GM12865 (cell line): ENCODE data around the gene CEP89.
"Not testable (repeated sequence)": the region's sequence is repeated elsewhere in the genome, so short reads cannot be mapped to it uniquely, and the experiment has no call there.

Experiments used
- DNase-seq: peaks from one replicate; pipeline ENCODE4 v3.0.0; 2010; ENCODE audit warnings: low read depth
- H3K4me3 ChIP-seq: 2 replicates; pipeline ENCODE4 v1.5.1; 2011; ENCODE audit warnings: mild to moderate bottlenecking, low read depth, low read length, control low read depth
- CTCF ChIP-seq: IDR thresholded peaks from 2 replicates; pipeline ENCODE4 v1.5.1; 2011; ENCODE audit warnings: low read length, control low read depth, low read depth, inconsistent platforms; ENCODE audit not compliant: insufficient read depth; ENCODE audit errors: missing control alignments

Gene CEP89

GRCh38 chr19:32971715-32972540 lies at the start of gene CEP89, which contains the start of gene FAAP24:
CEP89 (minus strand) TSS chr19:32971958; CDS start chr19:32971874, 84 bp downstream.
FAAP24 (plus strand) TSS chr19:32972242; CDS start chr19:32973197, 955 bp downstream.
- no peak for TF ChIP-seq CTCF
- peak; percentile 100 for DNase-seq
- H3K4me3 ChIP-seq, result peak within 1 kb of the TSS; percentile 73

DNA sequence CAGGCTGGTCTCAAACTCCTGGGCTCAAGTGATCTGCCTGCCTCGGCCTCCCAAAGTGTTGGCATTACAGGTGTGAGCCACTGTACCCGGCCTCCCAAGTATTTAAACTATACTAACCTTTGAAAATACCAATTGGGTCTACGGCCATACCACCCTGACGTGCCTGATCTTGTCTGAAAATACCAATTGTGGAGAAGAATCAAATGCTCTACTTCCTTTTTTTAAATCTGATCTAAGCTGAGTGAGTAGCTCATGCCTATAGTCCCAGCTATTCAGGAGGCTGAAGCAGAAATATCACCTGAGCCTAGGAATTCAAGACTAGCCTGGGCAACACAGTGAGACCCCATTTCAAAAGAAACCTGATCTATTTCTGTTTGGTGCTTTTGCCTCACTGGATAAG lies 39.1 kb upstream of the CEP89 start:
- H3K4me3 ChIP-seq, DNase-seq: not testable (repeated sequence)

GRCh38 chr19:33008738-33009137 lies 37.0 kb upstream of the CEP89 start:
- TF ChIP-seq CTCF, result no peak
- H3K4me3 ChIP-seq, result no peak overlapping the region
- no peak for DNase-seq

- TF ChIP-seq CTCF, result no peak
- H3K4me3 ChIP-seq, result no peak overlapping the region
- no peak for DNase-seq
Observed at GRCh38 chr19:33005440-33005839, 33.7 kb upstream of the CEP89 start.

- H3K4me3 ChIP-seq, DNase-seq: not testable (repeated sequence)
Observed at GRCh38 chr19:33003424-33004024, 31.8 kb upstream of the CEP89 start.

DNA sequence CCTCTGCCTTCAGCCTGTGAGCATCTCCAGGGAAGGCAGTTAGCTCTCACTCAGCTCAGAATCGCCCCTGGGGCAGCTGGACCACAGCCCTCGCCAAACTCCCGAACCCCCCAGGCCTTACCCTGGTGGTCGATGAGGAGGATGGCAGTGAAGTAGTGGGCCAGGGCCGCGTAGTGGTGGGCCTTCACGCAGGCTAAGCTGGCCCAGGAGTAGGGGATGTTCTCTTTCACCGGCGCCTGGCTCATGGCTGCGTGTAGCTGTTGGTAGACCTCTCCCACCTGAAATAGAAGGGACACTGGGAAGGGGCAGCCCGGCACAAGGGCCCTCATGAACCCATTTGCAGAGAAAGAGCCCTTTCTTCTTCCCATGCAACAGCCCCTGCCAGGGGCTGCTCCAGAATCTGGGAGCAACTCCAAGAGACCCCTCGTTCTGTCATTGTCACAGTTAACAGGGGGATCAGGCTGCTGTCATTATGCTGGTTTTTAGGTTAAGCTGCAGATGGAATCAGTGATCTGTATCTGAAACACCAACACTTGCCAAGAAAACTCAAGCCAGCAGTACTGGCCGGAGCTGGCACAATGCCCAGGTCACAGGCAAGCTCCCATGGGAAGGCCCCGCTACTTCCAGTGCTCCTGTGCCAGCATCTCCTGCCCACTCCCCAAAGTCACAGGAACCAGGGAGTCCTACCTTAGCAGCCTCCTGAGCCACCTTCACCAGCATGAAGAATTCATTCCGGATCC lies 30.5 kb upstream of the CEP89 start:
- DNase-seq, result not testable (repeated sequence)

GRCh38 chr19:33000910-33001309 lies 29.2 kb upstream of the CEP89 start:
- H3K4me3 ChIP-seq, result no peak overlapping the region
- no peak for DNase-seq
- no peak for TF ChIP-seq CTCF

More for the DNA sequence above, 30.5 kb upstream of the CEP89 start:
- not testable (repeated sequence) for H3K4me3 ChIP-seq

GRCh38 chr19:33000510-33000909 lies 28.8 kb upstream of the CEP89 start:
- TF ChIP-seq CTCF, result no peak
- H3K4me3 ChIP-seq, result no peak overlapping the region
- DNase-seq, result no peak
